Measurements from ENCODE around the gene DCPS.
"Not testable (repeated sequence)": the region's sequence is repeated elsewhere in the genome, so short reads cannot be mapped to it uniquely, and the experiment has no call there.

The DCPS gene

DNA sequence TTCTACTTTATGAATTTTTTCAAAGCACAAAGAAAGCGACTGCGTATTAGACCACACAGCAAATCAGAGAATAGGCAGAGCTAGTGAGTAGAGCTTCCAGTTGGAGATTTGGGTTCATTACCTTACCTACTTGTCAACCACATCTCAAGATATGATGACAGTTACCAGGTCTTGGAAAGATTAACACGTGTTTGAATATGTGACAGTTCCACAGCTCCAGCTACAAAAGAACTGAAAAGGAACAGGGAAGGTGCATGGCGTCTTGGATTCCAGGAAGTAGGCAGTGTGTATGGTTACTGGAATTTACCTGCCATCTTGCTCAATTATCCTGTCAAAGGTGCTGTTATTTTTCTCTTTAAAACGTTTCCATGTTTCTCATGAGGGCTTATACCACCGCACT lies 15.6 kb upstream of the DCPS start:
- peak; percentile 69 for DNase-seq (ENCODE audit: low spot score)

DNA sequence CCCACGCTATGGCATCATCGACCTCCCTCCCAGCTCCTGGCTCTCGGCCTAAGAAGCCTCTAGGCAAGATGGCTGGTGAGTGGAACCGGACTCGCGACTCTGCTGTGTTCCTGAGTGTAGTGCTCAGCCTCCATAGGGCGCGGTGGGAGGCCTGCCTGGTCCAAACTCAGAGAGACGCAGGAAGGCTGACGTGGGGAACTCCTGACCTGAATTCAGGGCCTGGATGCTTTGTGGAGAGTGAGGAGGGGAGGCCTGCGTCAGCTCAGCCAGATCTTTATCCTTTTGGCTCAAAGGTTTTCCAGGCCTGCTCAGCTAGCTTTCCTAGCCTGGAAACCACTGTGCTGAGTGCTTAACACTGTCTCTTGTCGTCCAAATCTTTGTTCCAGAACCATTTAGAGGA lies 13.0 kb upstream of the DCPS start:
- no peak for DNase-seq (ENCODE audit: low spot score)

DNA sequence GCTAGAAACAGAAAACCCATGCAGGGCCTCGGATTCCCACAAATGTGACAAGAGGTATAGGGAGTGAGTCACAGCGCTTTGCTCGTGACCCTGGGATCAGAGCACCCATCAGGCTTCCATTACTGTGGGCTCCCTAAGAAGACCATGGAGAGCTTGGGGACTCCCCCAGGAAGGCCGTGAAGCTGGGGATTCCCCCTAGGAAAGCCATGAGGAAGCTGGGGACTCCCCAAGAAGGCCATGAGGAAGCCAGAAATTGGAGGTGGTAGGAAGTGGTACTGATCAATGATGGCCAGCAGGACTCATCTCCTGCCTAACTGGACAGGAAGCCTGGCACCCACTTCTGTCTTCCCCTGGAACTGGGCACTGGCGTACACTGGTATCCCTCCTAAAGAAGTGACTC lies 10.1 kb upstream of the DCPS start:
- DNase-seq (ENCODE audit: low spot score): no peak

DNA sequence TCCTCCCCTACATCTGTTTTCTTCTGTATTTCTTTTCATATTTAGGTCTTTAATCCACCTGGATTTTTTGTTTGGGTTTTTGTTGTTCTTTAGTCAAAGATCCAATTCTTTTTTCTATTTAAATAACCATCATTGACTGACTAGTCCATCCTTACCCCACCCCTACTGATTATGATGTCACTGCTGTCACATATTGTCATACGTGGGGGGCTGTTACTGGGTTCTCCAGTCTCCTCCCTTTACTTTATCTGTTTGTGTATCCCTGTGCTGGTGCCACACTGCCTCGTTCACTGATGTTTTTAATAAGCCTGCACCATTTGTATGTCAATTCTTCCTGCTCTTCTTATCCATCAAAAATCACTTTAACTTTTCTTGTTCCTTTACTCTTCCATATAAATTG lies 6.9 kb upstream of the DCPS start:
- DNase-seq (ENCODE audit: low spot score): no peak

DNA sequence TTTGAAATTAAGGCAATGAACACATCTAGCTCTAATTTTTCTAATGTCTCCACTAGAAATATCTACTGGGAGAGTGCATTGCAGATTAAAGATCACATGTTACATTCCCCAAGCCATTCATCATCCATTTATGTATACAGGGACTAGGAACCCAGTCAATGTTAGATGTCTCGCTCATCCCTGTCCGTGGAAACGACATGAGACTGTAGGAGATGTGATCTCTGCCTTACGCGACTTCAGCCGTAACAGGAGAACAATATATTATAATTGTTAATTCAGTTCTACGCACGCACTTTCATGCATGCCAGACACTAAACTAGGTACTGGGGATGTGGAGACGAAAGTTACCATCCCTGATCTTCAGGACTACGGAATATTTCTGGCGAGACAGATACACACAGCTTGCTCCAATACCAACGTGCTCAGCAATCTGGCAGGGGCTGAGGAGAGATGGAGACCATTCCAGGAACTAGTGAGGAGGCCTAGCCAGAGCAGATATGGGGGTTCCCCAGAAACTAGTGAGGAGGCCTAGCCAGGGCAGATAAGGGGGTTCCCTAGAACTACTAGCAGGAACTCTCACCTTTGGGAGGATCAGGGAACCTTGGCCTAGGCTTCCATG lies 706 bp downstream of the DCPS start:
- DNase-seq (ENCODE audit: low spot score): no peak

DNA sequence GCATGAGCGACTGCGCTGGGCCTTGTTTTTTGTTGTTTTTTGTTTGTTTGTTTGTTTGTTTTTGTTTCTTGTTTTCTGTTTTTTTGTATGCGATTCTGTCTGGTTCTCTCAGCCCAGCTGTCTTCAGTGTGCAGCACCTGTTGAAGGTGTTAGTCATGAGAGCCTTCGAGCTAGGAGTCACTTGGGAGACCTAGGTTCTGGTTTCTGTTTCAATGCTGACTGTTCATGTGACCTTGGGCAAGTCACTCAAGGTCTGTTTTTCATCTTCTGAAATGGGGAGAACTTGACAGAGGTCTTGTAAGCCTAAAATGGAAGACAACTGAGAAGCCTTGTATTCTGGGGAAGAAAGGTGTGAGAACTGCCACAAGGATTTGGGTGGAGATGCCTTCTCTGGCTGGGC lies 1.8 kb downstream of the DCPS start:
- DNase-seq (ENCODE audit: low spot score): no peak

DNA sequence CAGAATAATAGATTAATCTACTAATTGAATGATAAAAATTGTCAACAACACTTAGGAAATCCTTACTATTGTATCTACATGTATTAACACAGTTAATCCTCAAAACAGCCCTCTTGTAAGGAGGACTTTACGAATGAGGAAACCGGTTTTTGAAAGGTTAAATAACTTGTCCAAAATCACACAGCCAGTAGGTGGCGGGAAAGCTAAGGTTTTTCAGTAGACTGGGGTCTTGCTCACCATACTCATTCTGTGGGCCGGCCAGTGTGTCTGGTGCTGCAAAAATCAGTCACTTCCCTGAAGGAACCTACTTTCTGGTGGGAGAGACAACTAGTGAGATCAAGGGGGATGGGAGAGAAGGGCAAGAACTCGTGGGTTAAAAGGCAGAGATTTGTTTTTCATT lies 3.8 kb downstream of the DCPS start:
- DNase-seq (ENCODE audit: low spot score): no peak

DNA sequence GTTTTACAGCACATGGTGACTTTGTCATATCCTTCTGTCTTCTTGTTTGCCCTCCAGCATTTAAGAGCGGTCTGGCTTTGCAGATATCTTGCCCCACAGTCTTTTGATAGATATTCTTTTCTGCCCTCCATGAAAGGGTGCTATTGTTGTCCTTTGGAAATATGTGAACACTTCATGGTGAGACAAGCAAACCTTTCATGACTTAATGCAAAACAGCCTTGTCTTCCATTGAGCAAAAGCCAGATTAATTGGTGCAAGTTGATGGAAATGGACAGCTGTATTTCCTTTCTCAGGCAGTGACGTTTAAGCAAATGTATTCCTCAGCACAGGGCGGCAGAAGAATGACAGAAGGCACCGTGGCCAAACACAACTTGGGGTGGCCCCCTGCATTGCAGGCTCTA lies 4.4 kb downstream of the DCPS start:
- peak; percentile 80 for DNase-seq (ENCODE audit: low spot score)

DNA sequence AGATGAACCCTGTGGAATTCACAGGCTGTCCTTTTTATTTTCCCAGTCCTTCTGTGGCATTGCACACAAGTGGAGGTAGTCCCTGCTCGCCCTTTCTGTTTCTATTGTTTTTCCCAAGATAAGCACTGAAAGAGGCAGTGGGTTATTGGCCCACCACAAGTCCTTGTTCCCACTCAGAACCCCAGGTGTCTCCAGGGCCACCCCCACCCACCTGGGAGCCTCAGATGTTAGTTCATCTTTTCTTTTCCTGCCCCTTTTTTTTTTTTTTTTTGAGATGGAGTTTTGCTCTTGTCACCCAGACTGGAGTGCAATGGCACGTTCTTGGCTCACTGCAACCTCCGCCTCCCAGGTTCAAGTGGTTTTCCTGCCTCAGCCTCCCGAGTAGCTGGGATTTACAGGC lies 4.9 kb downstream of the DCPS start:
- not testable (repeated sequence) for DNase-seq (ENCODE audit: low spot score)

DNA sequence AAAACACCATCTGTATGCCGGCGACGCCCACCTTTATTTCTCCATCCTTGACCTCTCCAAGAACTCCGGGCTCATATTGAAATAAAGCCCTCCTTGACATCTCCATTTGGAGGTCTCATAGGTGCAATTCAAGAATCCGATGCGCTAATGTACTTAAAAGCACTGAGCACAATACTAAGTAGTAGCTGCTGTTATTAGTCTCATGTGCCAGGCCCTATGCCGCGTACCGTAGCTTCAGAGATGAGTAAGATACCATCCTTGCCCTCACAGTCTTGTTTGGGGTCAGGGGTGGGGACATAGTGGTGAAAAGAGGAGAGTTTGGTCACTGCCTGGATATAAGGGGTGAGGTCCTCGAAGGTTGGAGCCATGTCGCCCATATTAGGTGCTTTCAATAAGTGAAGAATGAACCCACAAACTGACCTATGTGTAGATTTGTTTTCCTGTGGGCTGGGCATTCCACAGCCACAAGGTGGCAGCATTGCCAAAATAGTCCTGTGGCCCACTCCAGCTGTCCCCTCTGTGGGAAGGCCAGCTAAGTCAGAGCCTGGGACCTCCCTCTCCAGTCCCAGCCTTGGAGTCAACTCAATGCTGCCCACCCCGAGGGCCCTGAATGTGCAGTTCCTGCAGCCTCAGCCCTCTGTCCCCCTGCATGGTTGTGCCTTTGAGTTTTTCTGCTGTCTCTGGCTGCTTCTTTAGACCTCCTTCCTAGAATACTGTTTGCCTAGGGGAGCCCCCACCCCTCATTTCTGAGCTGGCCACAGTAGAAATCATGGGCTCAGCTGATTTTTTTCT lies 6.5 kb downstream of the DCPS start:
- DNase-seq (ENCODE audit: low spot score): peak; percentile 77

DNA sequence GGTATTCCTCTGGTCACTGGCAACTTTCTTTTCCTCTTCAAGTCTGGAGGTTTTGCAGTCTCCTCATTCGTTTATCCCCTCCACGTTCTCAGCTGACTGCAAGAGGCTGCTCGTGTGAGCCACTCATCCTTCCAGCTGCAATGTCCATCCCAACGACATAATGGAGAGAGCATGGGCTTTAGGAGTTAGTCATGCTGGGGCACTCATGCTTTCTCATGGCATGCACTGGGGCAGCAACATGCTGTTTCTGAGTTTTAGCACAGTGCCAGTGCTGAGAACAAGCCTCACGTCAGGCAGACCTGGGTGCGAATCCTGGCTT lies 7.1 kb downstream of the DCPS start:
- DNase-seq (ENCODE audit: low spot score): no peak

DNA sequence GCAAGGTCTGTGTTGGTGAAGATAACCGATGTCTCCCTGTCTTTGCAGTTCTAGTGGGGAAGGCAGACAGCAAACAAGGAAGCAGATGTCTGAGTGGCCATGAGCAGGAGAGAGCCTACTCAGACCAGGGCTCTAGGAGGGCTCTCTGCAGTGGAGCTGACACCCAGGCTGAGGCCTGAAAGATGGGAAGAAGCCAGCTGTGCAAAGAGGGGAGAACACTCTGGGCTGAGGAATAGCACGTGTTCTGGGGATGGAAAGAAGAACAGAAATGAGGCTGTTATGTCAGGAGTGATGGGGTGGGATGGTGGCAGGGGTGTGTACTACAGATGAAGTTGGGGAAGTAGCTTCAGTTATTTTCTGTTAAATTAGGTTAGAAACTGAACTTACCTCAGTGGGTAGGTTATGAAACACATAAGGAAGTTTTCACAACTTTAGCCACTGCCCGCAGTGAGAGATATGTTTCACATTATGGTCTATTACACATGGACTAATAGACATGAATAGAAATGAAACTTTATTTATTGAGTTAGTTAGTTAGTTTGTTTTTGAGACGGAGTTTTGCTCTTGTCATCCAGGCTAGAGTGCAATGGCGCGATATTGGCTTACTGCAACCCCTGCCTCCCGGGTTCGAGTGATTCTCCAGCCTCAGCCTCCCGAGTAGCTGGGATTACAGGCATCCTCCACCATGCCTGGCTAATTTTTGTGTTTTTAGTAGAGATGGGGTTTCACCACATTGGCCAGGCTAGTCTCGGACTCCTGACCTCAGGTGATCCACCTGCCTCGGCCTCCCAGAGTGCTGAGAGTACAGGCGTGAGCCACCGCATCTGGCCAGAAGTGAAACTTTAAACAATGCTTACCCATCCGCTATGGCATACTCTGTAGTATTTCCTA lies 7.8 kb downstream of the DCPS start:
- no peak for DNase-seq (ENCODE audit: low spot score)

DNA sequence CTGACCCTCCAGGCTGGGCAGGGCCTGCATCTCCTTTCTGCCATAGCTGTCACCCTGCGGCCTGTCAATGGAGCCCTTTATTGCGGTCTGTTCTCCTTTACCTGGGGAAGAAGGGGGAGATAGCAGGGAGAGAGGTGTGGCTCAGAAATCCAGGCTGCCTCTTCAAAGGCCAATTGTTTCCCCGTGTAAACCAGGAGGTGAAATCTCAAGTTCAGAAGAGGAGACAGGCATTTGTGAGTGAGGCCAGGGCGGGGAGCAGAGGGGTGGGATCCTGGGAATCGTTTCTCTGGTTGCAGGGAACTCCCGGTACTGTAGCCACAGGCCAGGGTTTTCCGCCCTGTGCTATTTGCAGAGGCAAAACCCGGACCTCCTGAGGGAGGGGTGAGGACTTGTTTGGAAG lies 9.1 kb downstream of the DCPS start:
- no peak for DNase-seq (ENCODE audit: low spot score)

DNA sequence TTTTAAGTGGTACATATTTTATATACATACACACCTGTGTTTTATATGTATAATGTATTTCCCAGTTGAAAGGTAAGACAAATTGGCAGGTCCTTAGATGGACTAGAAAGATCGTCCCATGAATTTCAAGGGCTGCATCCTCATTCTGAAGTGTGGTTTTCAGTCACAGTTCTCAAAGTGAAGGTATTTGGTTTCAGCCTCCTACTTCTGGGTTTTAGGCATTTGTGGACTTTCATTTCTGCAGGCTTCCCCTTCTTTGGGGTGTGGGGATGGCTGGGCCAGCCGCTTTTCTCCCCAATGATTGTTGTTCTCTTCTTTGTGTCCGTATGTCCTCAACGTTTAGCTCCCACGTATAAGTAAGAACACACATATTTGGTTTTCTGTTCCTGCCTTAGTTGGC lies 10.0 kb downstream of the DCPS start:
- DNase-seq (ENCODE audit: low spot score): no peak

DNA sequence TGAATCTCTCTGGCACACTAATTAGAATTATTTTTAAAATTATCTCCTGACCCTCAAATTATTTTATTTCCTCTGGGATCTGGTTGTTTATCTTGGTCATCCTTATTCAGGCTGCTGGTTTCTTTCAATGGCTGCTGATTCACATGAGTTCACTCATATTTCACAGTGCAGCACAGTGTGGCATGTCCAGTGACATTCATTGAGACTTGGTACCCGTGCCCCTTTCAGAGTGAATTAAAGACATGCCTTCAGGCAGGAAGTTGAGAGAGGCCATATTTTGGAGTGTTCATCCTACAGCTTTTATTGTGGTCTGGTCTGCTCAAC lies 13.5 kb downstream of the DCPS start:
- no peak for DNase-seq (ENCODE audit: low spot score)

DNA sequence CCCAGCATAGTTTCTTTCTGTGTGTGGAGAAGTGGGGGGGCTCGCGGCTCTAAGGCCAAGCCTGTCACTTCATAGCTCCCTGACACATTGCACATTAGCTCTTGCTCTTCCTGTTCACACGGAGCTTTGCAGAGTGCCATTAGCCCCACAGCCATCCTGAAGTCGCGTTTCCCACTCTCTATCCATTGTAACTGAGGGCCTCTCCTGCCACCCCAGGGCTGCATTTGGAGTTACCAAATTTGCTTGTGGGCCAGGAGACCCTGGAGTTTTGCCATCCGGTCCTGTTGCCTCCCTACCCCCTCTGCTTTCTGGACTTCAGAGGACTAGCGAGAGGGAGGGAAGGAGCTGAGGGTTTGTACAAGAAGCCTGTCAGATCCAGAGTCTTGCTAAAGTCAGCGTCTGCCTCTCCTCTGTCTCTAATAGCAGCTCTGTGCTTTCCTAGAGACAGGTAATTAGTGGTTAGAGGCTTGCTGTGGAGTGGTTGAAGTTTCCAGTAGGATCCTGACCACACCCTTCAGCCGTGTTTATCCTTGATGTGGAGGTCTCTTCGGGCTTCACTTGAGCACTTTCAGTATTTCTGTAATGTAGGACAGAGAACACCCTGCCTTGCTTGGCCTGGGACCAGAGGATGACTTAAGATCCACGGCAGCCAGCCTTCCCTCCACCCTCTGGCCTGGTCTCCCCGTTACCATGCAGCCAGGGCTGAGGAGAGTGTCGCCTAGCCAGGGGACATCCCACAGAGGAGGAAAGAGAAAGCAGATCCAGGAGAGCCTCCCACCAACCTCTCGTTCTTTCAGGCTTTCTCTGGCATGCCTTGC lies 14.1 kb downstream of the DCPS start:
- DNase-seq (ENCODE audit: low spot score): peak; percentile 23

DNA sequence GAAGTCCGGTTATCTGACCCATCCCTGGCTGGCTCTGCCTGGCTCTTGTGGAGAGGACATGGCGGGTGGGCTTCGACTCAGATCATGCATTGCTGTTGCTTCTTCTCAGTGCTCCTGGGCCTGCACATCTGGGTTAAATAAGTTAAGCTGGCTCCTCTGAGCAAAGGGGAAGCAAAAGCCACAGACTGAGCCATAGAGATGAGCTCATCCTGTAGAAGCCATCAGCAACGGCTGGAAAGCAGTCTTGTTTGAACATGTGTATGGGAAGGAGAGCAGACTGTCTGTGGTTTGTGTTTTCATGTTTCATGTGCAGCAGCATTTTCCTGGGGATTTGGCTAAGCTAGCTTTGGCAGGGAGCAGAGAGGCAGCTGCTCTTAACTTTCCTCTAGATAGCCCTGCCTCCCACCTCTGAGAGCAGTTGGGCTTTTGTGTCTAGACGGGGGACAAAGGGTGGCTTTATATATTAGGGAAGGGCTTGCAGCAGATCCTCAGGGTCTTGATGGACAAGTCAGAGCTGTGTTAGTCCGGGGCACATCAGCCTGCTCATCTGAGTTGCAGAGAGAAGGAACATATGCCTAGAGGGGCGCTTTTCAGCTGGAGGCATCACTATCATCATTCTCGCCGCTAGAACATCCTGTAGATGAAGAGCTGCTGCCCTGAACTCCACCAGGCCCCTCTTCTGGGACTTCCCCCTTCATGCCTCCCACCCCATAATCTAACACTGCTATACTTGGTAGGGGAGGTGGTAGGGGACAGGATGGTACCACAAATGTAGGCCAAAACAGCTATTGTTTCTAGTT lies 14.9 kb downstream of the DCPS start:
- no peak for DNase-seq (ENCODE audit: low spot score)

DNA sequence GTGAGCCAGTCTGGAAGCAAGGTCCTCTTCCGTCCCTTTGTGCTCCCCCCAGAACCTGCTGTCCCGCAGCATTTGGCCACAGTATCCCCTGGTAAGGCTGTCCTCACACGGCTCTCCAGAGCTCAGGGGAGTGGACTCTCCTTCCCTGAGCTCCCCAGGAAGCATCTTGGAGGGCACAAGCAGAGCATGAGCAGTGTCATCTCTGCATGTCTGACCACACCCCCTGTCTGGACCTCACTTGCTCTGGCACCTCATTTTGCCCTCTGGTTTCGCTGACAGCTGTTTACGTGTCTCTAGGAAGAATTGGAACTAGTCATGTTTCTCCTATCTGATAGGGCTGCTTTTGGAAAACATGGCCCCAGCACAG lies 15.5 kb downstream of the DCPS start:
- DNase-seq (ENCODE audit: low spot score): no peak

DNA sequence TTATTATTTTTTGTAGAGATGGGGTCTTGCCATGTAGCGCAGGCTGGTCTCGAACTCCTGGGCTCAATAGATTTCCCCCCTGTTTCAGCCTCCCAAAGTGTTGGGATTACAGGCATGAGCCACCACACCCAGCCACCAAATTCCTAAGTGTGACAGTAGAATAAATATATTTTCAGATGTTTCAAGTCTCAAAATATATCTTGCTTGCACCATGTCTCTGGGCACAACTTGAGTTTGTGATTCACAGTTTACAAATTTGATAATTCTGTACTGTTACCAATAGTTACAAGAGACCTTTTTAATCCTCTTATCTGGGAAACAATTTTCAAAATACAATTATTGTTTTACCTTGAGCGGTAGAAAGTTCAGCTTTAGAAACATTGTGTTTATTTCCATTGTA lies 19.1 kb downstream of the DCPS start:
- DNase-seq (ENCODE audit: low spot score): no peak

DNA sequence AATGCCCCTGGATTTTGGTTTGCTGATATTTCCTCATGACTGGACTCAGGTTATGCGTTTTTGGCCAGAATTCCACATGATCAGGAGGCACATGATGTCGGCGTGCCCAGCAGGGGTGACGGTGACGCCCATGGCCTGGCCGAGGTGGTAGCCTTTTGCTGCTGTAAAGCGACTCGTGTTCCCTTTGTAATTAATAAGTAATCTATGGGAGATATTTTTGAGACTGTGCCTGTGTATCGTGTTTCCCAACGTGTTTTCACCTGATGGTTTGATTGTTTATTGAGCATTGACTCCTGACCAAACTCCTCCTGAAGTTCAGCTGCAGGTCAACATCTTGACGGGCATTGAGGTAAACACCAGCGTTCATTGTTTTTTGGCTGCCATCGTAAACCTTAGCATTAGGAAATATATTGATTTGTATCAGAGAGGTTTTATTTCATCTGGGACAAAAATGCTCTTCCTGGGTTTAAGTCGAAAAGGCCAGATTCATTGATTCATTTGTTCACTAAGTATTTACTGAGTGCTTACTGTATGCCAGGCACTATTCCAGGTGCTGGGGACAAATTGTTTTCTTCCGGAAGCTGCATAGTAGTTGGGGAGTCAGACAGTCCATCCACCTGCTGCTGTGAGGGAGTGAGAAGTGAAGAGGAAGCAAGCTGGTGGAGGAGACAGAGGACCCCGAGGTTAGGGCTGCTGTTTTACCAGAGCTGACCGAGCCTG lies 23.6 kb downstream of the DCPS start:
- DNase-seq (ENCODE audit: low spot score): no peak

DNA sequence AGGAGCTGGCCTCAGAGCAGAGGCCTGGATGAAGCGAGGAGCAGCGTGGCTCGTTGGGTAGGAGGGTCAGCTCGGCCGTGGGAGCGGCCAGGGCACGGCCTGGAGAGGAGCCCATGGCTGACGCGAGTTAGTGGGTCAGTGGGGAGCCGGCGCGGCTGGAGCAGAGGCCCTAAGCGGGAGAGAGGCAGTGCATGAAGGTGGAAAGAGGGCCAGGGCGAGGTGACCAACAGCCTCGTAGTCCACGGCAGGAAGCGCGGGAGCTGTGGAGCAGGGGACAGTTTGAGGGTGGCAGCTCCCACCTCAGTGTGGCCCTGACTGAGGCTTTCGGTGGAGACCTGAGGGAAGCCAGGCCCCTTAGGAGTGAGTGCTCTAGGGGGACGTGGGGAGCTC lies 24.1 kb downstream of the DCPS start:
- no peak for DNase-seq (ENCODE audit: low spot score)

All from putamen (tissue), 1 donor.